ENCODE measurements around the gene COX19.
"Not testable (repeated sequence)": the region's sequence is repeated elsewhere in the genome, so short reads cannot be mapped to it uniquely, and the experiment has no call there.

Gene COX19

GRCh38 chr7:939843-940242, 35.5 kb downstream of the COX19 start:
- no peak for DNase-seq

- DNase-seq: no peak
These were observed 36.7 kb downstream of the COX19 start for GRCh38 chr7:938546-939185.

- DNase-seq: no peak
These were observed 37.4 kb downstream of the COX19 start for GRCh38 chr7:937856-938484.

- peak; percentile 56 for DNase-seq
These were observed 38.8 kb downstream of the COX19 start for GRCh38 chr7:936386-937054.

- DNase-seq: no peak
These were observed 39.4 kb downstream of the COX19 start for GRCh38 chr7:935874-936385.

- DNase-seq: no peak
These were observed 40.0 kb downstream of the COX19 start for GRCh38 chr7:935164-935873.

- DNase-seq: no peak
These were observed 40.7 kb downstream of the COX19 start for GRCh38 chr7:934469-935163.

GRCh38 chr7:932651-932975, 42.7 kb downstream of the COX19 start:
- no peak for DNase-seq

GRCh38 chr7:931871-932650, 43.3 kb downstream of the COX19 start:
- DNase-seq: no peak

- no peak for DNase-seq
These were observed 44.2 kb downstream of the COX19 start for GRCh38 chr7:930975-931758.

- DNase-seq: no peak
These were observed 46.0 kb downstream of the COX19 start for GRCh38 chr7:929311-929711.

- DNase-seq: no peak
These were observed 48.2 kb downstream of the COX19 start for GRCh38 chr7:927031-927671.

- peak; percentile 1 for DNase-seq
These were observed 49.0 kb downstream of the COX19 start for GRCh38 chr7:926061-927030.

- DNase-seq: peak; percentile 39
These were observed 49.7 kb downstream of the COX19 start for GRCh38 chr7:925601-926000.

- DNase-seq: peak; percentile 79
These were observed 50.7 kb downstream of the COX19 start for GRCh38 chr7:924541-925231.

- not testable (repeated sequence) for DNase-seq
These were observed 51.3 kb downstream of the COX19 start for GRCh38 chr7:924042-924441.

- DNase-seq: peak; percentile 94
These were observed 52.0 kb downstream of the COX19 start for GRCh38 chr7:923108-924041.

Measured in activated naive CD4-positive, alpha-beta T cell treated with Interleukin-2 at 50 U/mL for 16 hours (primary cell).